Activated CD4-positive, alpha-beta memory T cell treated with anti-CD3 and anti-CD28 coated beads for 36 hours (primary cell): ENCODE data around the gene SAA2. TPM values are rescaled to one million over a fixed set of nuclear protein-coding genes. Genes with fewer than 3 reads are reported as not detected.
"Not testable (repeated sequence)": the region's sequence is repeated elsewhere in the genome, so short reads cannot be mapped to it uniquely, and the experiment has no call there.

Experiments used
- CTCF ChIA-PET: fragments of 350-600 bp; sonication (Branson Sonifier 250); formaldehyde crosslinking; loops from one replicate; lab custom pipeline; 2021; ENCODE audit warnings: antibody characterized with exemption, inconsistent platforms; lab: Charles Lee
- POLR2A ChIA-PET: fragments of 350-600 bp; sonication (Branson Sonifier 250); formaldehyde crosslinking; loops from one replicate; lab custom pipeline; 2021; ENCODE audit warnings: antibody characterized with exemption; lab: Charles Lee
- DNase-seq: peaks from one replicate; pipeline ENCODE4 v3.0.0-alpha.2; 2020
- H3K27ac Mint-ChIP-seq: one replicate; pipeline ENCODE4 v1.8.0; 2021; ENCODE audit warnings: mixed read lengths
- H3K27me3 Mint-ChIP-seq: one replicate; pipeline ENCODE4 v1.8.0; 2021; ENCODE audit warnings: mixed read lengths
- H3K36me3 Mint-ChIP-seq: one replicate; pipeline ENCODE4 v1.8.0; 2021; ENCODE audit warnings: mixed read lengths
- H3K4me1 Mint-ChIP-seq: one replicate; pipeline ENCODE4 v1.8.0; 2021; ENCODE audit warnings: low read depth, mixed read lengths
- H3K4me3 Mint-ChIP-seq: one replicate; pipeline ENCODE4 v1.8.0; 2021; ENCODE audit warnings: mild to moderate bottlenecking, mixed read lengths
- H3K9me3 Mint-ChIP-seq: one replicate; pipeline ENCODE4 v1.8.0; 2021; ENCODE audit warnings: mixed read lengths
- intact Hi-C: fragments of 100-400 bp; cut with micrococcal nuclease; formaldehyde crosslinking; loops from one replicate; pipeline ENCODE4 v1.15.1; 2023
- total RNA-seq, 2 experiments: library from RNA; stranded (reverse); gene quantifications; one replicate each; pipeline ENCODE4 v1.2.3, GENCODE V29; 2021

The SAA2 gene
- total RNA-seq, 2 experiments from 2014 or later: not detected

- H3K4me1 Mint-ChIP-seq, H3K27ac Mint-ChIP-seq, H3K27me3 Mint-ChIP-seq, intact Hi-C loops, H3K9me3 Mint-ChIP-seq, POLR2A ChIA-PET, H3K4me3 Mint-ChIP-seq, H3K36me3 Mint-ChIP-seq, DNase-seq: not testable (repeated sequence)
- CTCF ChIA-PET: interaction anchor here (1.3 to 1.4 kb wide), 2 partner anchors 21 to 24 kb away, joined by 3 to 5 read pairs; no protein-coding TSS in a partner anchor
These were observed 19.1 kb upstream of the SAA2 start for GRCh38 chr11:18267335-18268133.

- Mint-ChIP-seq H3K4me1 (peaks cover 10% of the 10 kb centered on the region), H3K36me3 (no peaks in the 10 kb centered on the region), H3K4me3 (no peak within 1 kb of the TSS), H3K9me3 (no peaks in the 10 kb centered on the region), H3K27ac (no peak within 1 kb of the TSS), H3K27me3 (no peaks in the 10 kb centered on the region)
- no peak for DNase-seq
- CTCF ChIA-PET: no interaction called here
- POLR2A ChIA-PET: no interaction called here
- intact Hi-C loops: no loop called here
These were observed 17.5 kb upstream of the SAA2 start, which contains the start of gene SAA1 for GRCh38 chr11:18265949-18266348. Gene SAA1, plus strand, starts transcription at chr11:18266264. Its CDS starts 624 bp downstream, at chr11:18266888.

- H3K27me3 Mint-ChIP-seq: no peaks in the 10 kb centered on the region
- POLR2A ChIA-PET: no interaction called here
- no peak overlapping the region for H3K27ac Mint-ChIP-seq
- no peak for DNase-seq
- intact Hi-C loops: no loop called here
- H3K9me3 Mint-ChIP-seq: no peaks in the 10 kb centered on the region
- CTCF ChIA-PET: interaction anchor here (0.6 to 1.1 kb wide), 2 partner anchors 18 to 21 kb away, joined by 3 to 6 read pairs; no protein-coding TSS in a partner anchor
- peaks cover 10% of the 10 kb centered on the region for H3K4me1 Mint-ChIP-seq
- H3K36me3 Mint-ChIP-seq: no peaks in the 10 kb centered on the region
- no peak overlapping the region for H3K4me3 Mint-ChIP-seq
These were observed 16.4 kb upstream of the SAA2 start for GRCh38 chr11:18264677-18265555.

GRCh38 chr11:18264035-18264434 lies 15.6 kb upstream of the SAA2 start:
- H3K9me3 Mint-ChIP-seq: no peaks in the 10 kb centered on the region

GRCh38 chr11:18262681-18263350 lies 14.3 kb upstream of the SAA2 start:
- POLR2A ChIA-PET: not testable (repeated sequence)

More at GRCh38 chr11:18264035-18264434, 15.6 kb upstream of the SAA2 start:
- Mint-ChIP-seq H3K36me3 (no peaks in the 10 kb centered on the region), H3K4me3 (no peak overlapping the region), H3K4me1 (peaks cover 10% of the 10 kb centered on the region), H3K27me3 (no peaks in the 10 kb centered on the region), H3K27ac (no peak overlapping the region)
- POLR2A ChIA-PET: no interaction called here
- CTCF ChIA-PET: interaction anchor here (0.6 to 1.1 kb wide), 2 partner anchors 17 to 20 kb away, joined by 3 to 6 read pairs; no protein-coding TSS in a partner anchor
- DNase-seq: no peak
- intact Hi-C loops: no loop called here

GRCh38 chr11:18261721-18262120 lies 13.3 kb upstream of the SAA2 start:
- no peak for DNase-seq
- no peak overlapping the region for H3K27ac Mint-ChIP-seq
- no peaks in the 10 kb centered on the region for H3K27me3 Mint-ChIP-seq
- intact Hi-C loops: no loop called here
- H3K4me1 Mint-ChIP-seq: peaks cover 2% of the 10 kb centered on the region
- CTCF ChIA-PET: no interaction called here
- H3K4me3 Mint-ChIP-seq: no peak overlapping the region
- POLR2A ChIA-PET: no interaction called here
- H3K36me3 Mint-ChIP-seq: no peaks in the 10 kb centered on the region
- H3K9me3 Mint-ChIP-seq: no peaks in the 10 kb centered on the region

More at GRCh38 chr11:18262681-18263350, 14.3 kb upstream of the SAA2 start:
- H3K27me3 Mint-ChIP-seq, H3K4me1 Mint-ChIP-seq, H3K27ac Mint-ChIP-seq, intact Hi-C loops, H3K4me3 Mint-ChIP-seq, CTCF ChIA-PET, H3K9me3 Mint-ChIP-seq, DNase-seq, H3K36me3 Mint-ChIP-seq: not testable (repeated sequence)

GRCh38 chr11:18259259-18259658 lies 10.8 kb upstream of the SAA2 start:
- H3K27me3 Mint-ChIP-seq: no peaks in the 10 kb centered on the region
- no peaks in the 10 kb centered on the region for H3K36me3 Mint-ChIP-seq
- no peaks in the 10 kb centered on the region for H3K9me3 Mint-ChIP-seq
- POLR2A ChIA-PET: no interaction called here
- intact Hi-C loops: no loop called here
- H3K4me3 Mint-ChIP-seq: no peak overlapping the region
- H3K4me1 Mint-ChIP-seq: peaks cover 2% of the 10 kb centered on the region
- CTCF ChIA-PET: interaction anchor here (1.6 kb wide), 1 partner anchor 15 kb away, joined by 5 read pairs; no protein-coding TSS in a partner anchor
- no peak overlapping the region for H3K27ac Mint-ChIP-seq
- DNase-seq: no peak

- H3K27me3 Mint-ChIP-seq: no peaks in the 10 kb centered on the region
- H3K9me3 Mint-ChIP-seq: no peaks in the 10 kb centered on the region
- no peaks in the 10 kb centered on the region for H3K36me3 Mint-ChIP-seq
- no peaks in the 10 kb centered on the region for H3K4me1 Mint-ChIP-seq
- ChIA-PET CTCF (no interaction called here), POLR2A (no interaction called here)
- DNase-seq: no peak
- intact Hi-C loops: no loop called here
- H3K27ac Mint-ChIP-seq: no peak overlapping the region
- H3K4me3 Mint-ChIP-seq: no peak overlapping the region
These were observed 6.4 kb upstream of the SAA2 start for GRCh38 chr11:18254781-18255361.

- Mint-ChIP-seq H3K4me1 (no peaks in the 10 kb centered on the region), H3K4me3 (no peak overlapping the region), H3K27ac (no peak overlapping the region), H3K27me3 (no peaks in the 10 kb centered on the region), H3K9me3 (no peaks in the 10 kb centered on the region), H3K36me3 (no peaks in the 10 kb centered on the region)
- POLR2A ChIA-PET: no interaction called here
- DNase-seq: no peak
- intact Hi-C loops: no loop called here
- CTCF ChIA-PET: no interaction called here
These were observed 5.4 kb upstream of the SAA2 start for GRCh38 chr11:18253778-18254338.

- ChIA-PET CTCF (interaction anchor here (1.5 kb wide), 1 partner anchor 9 kb away, joined by 9 read pairs; no protein-coding TSS in a partner anchor), POLR2A (no interaction called here)
- no peak overlapping the region for H3K4me3 Mint-ChIP-seq
- intact Hi-C loops: no loop called here
- no peaks in the 10 kb centered on the region for H3K27me3 Mint-ChIP-seq
- no peaks in the 10 kb centered on the region for H3K36me3 Mint-ChIP-seq
- no peaks in the 10 kb centered on the region for H3K4me1 Mint-ChIP-seq
- H3K9me3 Mint-ChIP-seq: no peaks in the 10 kb centered on the region
- DNase-seq: no peak
- H3K27ac Mint-ChIP-seq: no peak overlapping the region
These were observed 4.8 kb upstream of the SAA2 start for GRCh38 chr11:18253233-18253632.

- H3K36me3 Mint-ChIP-seq, H3K27me3 Mint-ChIP-seq, DNase-seq, H3K4me3 Mint-ChIP-seq, H3K9me3 Mint-ChIP-seq, POLR2A ChIA-PET: not testable (repeated sequence)
- intact Hi-C loops: loop anchor here (2.0 kb wide), 1 partner anchor 148 kb away; the partner anchor contains the start of gene LDHA
- CTCF ChIA-PET: interaction anchor here (1.1 to 1.2 kb wide), 2 partner anchors 17 to 21 kb away, joined by 3 read pairs; no protein-coding TSS in a partner anchor
- Mint-ChIP-seq H3K27ac (peak overlapping the region; percentile 52), H3K4me1 (peaks cover 16% of the 10 kb centered on the region)
These were observed 1.3 kb downstream of the SAA2 start for GRCh38 chr11:18247191-18247581.
